Activated CD4-positive, alpha-beta T cell treated with anti-CD3 and anti-CD28 coated beads for 4 hours (primary cell): ENCODE data around the gene BCKDK.
"Not testable (repeated sequence)": the region's sequence is repeated elsewhere in the genome, so short reads cannot be mapped to it uniquely, and the experiment has no call there.

Experiments used
- DNase-seq, 2 donors: peaks; one replicate each; pipeline ENCODE4 v3.0.0-alpha.2; 2020

Gene BCKDK

DNA sequence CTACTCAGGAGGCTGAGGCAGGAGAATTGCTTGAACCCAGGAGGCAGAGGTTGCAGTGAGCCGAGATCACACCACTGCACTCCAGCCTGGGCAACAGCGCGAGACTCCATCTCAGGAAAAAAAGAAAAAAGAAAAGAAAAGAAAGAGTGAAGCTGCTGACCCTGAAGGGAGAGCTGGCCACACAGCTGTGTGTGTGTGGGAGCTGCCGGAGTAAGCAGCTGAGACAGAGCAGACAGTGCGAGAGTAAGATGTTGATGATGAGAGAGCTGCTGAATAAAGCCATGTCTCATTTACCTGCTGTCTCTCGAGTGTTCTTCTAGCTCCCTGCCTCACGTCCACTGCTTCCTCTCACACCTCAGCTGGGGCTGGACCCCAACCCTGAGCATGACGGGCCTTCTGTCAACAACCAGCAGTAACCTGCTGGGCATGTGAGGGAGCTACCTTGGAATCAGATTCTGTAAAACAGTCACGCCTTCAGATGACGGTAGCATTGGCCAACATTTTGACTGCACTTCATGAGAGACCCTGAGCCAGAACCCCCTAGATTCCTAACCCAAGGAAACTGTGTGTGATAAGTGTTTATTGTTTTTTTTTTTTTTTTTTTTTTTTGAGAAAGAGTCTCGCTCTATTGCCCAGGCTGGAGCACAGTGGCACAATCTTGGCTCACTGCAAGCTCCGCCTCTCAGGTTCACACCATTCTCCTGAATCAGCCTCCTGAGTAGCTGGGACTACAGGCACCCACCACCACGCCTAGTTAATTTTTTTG is 7.1 kb upstream of the BCKDK start:
- not testable (repeated sequence) for DNase-seq

DNA sequence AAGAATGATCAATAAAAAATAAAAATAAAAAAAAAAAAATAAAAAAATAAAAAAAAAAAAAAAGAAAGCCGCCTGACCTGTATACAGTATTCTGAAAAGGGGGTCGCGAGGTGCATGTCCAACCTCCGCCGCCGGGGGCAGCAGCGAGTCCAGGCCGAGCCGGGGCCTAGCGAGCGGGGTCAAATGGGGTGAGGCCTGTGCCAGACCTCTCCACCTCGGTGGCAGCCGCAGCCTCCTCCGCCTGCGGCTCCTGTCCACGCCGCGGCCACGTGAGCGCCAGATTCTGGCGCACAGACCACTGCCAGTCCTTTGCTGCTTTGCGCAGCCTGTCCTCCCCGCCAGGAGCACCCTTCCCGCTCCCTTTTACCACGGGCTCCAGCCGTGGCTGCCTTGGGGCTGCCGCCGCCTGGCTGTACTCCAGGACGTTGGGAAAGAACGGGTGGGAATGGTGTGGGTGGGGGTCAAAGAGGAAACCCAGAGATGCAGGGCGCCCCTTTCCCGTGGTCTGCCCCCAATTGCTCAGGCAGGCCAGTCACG is 2.4 kb upstream of the BCKDK start:
- DNase-seq = peak; percentile 67 to 80

DNA sequence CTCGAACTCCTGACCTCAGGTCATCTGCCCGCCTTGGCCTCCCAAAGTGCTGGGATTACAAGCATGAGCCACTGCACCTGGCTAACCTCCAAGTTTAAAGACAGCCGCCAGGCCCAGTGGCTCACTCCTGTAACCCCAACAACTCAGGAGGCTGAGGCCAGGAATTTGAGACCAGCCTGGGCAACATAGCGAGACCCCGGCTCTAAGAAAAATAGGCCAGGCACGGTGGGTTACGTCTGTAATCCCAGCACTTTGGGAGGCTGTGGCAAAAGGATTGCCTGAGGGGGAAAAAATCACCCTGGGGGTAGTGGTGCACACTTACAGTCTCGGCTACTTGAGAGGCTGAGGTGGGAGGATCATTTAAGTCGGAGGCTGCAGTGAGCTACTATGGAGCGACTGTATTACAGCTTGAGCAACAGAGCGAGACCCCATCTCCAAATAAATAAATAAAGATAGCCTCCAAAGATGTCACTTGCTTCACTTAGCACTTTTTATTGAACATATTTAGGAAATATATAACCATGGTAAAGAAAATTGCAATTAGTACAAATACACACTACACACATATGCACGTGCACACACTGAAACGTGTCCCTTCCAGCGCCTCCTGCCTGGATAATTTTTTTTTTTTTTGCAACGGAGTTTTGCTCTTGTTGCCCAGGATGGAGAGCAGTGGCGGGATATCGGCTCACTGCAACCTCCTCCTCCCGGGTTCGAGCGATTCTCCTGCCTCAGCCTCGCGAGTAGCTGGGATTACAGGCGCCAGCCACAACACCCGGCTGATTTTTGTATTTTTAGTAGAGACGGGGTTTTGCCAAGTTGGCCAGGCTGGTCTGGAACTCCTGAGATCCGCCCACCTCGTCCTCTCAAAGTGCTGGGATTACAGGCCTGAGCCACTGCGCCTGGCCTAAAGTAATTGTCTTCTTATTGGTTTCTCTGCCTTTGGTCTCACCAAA is 1.4 kb upstream of the BCKDK start:
- no peak for DNase-seq

DNA sequence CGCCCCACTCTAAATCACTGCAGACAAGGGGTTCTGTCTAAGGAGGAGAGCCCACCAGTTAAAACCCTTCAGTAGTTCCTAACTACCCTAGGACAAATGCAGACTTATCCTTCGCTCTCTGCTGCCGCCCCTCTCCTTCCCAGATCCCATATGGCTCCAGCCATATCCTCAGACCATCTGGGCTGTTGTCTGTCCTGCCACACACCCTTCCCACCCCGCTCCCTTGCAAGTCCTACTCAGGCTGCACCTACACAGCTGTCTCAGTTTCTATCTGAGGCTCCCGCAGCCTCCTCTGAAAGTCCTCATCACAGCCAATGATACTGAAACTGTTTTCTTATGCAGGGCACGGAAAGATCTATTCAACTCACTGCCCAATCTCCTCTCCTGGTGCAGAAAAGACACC is 720 bp upstream of the BCKDK start:
- DNase-seq = no peak

DNA sequence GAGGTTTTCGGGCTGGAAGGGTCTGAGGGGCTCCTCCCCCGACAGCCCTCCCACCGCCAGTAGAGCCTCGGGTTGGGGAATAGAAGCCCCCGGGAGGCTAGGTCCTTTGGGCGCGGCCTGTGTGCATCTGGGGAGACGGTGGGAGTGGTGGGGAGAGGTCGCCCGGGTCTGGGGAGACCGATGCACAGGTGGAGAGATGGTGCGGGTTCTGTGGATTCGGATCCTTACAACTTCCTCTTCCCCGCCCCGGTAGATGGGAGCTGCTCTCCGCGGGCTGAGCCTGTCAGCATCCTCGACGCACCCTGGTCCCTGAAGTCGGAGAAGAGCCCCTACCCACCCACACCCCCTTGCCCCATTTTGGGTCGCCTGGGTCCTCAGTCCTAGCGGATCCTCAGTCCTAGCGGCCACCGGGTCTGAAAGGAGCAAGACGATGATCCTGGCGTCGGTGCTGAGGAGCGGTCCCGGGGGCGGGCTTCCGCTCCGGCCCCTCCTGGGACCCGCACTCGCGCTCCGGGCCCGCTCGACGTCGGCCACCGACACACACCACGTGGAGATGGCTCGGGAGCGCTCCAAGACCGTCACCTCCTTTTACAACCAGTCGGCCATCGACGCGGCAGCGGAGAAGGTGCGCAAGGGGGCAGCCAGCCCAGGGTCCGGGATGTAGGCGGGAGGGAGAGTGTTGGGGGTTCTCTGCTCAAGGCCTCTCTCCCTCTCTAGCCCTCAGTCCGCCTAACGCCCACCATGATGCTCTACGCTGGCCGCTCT is 790 bp downstream of the BCKDK start:
- DNase-seq = no peak

DNA sequence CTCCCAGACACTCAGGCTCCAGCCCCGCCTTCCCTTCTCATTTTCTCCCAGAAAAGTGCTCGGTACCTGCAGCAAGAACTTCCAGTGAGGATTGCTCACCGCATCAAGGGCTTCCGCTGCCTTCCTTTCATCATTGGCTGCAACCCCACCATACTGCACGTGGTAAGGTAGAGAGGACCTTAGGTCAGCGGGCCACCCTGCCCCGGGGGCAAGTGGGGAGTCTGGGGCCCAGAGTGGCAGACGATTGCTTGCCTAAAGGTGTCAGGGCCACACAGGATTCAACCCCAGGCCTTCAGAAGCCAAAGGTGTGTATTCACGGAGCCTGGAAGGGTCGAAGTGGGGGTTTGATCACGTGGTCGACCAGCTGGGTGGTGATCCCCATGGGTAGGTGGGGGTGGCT is 1.4 kb downstream of the BCKDK start:
- no peak for DNase-seq

DNA sequence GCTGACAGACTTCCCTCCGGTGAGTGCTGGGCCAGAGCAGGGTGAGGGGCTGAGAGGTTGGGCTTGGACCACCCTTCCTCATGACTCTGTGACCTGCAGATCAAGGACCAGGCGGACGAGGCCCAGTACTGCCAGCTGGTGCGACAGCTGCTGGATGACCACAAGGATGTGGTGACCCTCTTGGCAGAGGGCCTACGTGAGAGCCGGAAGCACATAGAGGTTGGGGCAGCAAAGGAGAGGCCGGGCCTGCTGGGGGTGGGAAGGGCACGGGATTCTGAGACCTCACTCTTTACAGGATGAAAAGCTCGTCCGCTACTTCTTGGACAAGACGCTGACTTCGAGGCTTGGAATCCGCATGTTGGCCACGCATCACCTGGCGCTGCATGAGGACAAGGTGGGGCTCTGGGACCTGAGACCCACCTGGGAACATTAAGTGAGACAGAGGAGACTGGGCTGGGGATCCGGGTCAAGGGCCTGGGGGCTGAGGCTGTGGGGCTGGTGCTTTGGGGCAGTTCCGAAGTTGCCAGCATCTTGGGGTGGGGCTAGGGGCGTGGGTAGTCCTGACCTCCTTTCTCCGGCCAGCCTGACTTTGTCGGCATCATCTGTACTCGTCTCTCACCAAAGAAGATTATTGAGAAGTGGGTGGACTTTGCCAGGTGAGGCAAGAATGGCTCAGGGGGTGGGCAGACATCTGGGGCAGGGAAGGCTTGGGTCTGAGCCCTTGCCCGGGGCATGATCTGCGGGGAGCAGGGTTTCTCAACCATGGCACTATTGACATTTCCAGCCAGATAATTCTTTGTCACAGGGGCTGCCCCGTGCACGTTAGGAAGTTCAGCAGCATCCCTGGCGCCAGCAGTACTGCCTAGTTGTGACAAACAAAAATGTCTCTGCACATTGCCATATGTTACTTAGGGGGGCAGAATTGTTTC is 2.2 kb downstream of the BCKDK start:
- DNase-seq = no peak

DNA sequence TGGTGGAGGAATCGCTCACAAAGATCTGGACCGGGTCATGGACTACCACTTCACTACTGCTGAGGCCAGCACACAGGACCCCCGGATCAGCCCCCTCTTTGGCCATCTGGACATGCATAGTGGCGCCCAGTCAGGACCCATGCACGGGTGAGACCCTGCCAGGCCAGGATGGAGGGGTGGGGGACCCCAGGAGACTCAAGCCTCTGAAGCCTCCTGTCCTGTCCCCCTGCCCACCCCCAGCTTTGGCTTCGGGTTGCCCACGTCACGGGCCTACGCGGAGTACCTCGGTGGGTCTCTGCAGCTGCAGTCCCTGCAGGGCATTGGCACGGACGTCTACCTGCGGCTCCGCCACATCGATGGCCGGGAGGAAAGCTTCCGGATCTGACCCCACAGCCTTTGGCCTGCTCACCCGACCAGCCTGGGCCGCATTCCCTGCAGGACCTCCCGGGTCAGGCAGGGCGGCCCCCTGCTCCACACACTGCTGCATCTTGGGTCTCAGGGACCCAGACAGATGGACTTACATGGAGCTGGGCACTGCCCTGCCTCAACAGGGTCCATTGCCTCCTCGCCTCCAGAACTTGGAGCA is 3.8 kb downstream of the BCKDK start:
- DNase-seq = no peak

DNA sequence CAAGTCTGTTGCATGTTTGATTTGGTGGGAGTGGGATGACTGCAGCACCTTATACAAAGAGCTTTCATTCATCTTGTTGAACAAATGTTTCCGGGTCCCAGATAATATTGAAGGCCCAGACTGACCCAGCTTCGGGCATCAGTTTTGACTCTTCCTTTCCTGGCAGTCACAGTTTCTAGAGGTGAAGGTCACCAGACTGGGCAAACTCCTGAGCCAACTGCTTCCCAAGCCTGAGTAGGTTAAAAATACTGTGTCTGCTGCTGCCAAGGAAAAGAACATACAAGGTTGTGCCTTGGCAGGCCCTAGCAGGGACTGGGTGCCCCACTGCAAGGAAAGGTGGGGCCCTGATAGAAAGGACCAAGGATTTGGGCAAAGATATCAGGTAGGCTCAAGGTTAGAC is 4.5 kb downstream of the BCKDK start:
- no peak for DNase-seq

DNA sequence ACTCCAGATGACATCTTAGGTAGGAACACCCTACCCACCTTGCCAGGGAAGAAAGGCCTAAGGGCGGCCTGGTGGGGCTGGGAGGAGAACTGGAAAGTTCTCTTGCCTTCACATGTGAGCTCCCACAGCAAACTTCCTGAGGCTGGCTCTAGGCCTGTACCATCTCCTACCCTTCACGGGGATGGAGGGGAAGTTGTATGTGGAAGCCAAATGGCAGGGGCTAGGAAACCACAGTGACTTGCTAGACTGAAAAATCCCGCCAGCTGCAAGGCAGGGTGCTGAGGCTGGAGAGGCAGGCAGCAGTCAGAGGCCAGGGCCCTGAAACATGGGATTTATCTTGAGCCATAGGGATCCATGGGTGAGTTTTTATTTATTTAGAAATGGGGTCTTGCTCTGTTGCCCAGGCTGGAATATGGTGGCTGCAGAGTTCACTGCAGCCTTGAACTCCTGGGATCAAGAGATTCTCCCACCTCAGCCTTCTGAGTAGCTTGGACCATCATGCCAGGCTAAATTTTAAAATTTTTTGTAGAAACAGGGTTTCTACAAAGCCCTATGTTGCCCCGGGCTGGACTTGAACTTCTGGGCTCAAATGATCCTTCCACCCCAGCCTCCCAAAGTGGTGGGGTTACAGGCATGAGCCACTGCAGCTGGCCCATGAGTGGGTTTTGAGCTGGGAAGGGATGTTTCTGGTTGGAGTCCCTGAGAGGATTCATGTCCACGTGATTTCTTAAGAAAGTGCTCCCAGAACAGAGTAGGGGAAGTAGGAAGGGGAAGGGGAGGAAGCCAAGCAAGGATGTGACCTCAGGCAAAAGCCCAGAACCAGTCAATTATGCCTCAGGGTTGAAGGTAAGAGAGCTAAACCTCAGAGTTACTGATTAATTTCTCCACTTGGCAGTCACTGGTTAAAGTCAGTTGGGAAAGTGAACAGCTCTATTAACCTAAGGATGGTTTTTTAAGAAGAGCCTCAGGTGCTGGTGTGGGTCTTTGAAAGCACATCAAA is 5.2 kb downstream of the BCKDK start:
- DNase-seq = no peak

DNA sequence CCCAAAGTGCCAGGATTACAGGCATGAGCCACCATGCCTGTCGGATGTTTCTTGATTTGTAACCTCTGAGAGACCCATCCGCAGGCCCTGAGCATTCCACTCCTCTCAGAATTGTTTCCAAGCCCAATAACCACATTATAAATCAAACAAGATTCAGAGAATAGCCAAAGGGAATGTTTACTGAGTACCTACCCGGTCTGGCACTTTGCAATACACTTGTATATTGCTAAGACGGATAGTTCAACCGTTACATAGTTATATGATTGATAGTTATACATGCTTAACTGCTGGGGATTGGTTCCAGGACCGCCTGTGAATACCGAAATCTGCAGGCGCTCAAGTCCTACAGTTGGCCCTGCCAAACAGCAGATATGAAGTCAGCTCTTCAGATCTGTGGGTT is 6.3 kb downstream of the BCKDK start:
- DNase-seq = no peak

DNA sequence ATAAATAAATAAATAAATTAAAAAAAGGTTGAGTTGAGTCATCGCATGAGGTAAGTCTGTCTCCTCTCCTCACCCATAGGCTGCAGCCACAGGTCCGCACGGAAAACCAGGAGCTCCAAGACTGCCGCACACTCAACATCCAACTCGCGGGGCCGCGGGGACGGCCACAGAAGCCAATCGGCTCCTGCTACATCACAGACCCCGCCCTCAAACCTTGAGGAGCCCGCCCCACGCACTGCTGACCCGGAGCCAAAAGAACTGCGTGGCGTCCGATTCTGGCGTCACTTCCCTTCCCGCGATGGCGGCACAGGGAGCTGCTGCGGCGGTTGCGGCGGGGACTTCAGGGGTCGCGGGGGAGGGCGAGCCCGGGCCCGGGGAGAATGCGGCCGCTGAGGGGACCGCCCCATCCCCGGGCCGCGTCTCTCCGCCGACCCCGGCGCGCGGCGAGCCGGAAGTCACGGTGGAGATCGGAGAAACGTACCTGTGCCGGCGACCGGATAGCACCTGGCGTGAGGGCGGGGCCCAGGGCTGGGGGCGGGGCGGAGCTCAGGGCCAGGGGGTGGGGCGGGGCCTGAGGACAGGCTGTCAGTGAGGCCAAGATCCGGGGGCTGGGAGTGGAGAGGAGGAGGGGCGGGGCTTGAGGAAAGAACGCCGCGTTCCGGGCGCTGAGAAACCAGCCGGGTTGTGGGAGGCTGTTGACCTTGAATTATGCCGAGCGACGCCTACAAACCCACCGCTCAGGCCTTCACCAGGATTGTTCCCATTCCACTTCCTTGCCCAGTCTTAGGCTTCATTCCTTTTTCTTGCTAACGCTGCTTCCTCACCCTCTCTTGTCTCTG is 9.4 kb downstream of the BCKDK start, which contains the start of gene KAT8:
KAT8 (plus strand) TSS at position 281 of the 839 bp plus-strand sequence; CDS start at position 299, 18 bp downstream.
- DNase-seq = peak; percentile 97 to 98

DNA sequence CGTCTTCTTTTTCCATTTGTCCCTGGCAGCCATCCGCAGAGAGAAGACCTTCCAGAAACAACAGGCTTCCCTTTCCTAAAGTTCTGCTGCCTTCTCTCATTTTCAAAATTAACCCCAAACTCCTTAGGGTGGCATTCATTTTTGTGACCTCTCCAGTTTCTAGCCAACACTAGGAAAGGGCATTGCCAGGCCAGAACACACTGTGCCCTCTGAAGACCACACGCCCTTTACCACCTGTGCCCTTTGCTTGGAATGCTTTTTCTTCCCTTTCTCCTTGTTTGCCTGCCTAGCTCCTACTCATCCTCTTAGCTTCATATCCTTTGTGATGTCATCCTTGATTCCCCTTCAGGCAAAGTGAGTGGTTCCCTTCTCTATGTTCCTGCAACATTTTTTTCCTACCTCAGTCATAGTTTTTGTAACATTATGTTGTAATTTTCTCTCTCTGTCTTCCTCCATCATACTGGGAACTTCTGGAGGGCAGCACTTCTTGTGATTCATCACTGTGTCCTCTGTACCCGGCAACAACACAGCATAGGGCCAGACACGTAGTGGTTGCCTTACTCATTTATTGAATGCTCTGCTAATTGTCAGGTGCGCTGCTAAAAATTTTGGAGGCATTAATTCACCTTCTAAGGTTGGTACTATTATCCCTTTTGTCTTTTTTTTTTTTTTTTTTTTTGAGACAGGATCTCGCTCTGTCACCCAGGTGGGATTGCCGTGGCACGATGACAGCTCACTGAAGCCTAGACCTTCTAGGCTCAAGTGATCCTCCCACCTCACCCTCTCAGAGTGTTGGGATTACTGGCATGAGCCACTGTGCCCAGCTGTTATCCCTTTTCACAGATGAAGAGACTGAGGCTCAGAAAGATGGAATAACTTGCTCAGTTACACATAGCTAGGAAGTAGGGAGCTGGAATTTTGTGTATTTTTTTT is 10.3 kb downstream of the BCKDK start:
- DNase-seq = no peak

DNA sequence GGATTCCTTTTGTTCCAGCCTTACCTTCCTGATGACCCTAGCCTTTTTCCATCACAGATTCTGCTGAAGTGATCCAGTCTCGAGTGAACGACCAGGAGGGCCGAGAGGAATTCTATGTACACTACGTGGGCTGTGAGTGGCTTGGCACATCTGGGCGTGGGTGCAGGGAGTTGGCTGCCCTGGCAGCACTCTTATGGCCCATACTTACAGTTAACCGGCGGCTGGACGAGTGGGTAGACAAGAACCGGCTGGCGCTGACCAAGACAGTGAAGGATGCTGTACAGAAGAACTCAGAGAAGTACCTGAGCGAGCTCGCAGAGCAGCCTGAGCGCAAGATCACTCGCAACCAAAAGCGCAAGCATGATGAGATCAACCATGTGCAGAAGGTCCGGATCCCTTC is 11.9 kb downstream of the BCKDK start:
- DNase-seq = no peak

DNA sequence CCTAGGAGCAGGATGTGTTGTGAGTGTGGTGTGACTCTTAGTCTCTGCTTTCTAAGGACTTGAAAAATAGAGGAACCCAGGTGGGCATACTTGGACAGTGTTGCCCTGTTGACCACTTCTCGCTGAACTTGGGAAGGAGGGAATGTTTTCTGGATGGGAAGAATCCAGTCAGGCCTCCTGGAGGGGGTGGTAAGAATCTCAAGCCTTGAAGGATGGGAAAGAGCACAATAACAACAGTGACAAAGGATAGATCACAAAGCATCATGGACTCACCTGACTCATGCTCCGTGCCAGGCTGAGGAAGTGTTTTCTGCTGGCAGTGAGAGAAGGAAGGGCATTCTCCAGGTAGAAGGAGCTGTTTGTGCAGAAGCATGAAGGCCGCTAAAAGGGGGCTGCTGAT is 17.7 kb downstream of the BCKDK start:
- DNase-seq = no peak

DNA sequence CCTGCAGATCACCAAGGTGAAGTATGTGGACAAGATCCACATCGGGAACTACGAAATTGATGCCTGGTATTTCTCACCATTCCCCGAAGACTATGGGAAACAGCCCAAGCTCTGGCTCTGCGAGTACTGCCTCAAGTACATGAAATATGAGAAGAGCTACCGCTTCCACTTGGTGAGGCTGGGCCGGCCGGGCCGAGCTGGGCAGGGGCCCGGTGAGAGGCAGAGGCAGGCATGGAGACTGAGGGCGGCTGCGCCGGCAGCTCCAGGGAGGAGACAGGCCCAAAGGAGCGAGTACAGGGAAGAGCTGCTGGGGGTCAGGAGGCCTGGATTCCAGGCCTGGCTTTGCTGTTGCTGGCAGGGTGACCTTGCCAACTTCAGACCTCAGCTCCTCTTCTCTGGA is 19.0 kb downstream of the BCKDK start:
- no peak for DNase-seq

DNA sequence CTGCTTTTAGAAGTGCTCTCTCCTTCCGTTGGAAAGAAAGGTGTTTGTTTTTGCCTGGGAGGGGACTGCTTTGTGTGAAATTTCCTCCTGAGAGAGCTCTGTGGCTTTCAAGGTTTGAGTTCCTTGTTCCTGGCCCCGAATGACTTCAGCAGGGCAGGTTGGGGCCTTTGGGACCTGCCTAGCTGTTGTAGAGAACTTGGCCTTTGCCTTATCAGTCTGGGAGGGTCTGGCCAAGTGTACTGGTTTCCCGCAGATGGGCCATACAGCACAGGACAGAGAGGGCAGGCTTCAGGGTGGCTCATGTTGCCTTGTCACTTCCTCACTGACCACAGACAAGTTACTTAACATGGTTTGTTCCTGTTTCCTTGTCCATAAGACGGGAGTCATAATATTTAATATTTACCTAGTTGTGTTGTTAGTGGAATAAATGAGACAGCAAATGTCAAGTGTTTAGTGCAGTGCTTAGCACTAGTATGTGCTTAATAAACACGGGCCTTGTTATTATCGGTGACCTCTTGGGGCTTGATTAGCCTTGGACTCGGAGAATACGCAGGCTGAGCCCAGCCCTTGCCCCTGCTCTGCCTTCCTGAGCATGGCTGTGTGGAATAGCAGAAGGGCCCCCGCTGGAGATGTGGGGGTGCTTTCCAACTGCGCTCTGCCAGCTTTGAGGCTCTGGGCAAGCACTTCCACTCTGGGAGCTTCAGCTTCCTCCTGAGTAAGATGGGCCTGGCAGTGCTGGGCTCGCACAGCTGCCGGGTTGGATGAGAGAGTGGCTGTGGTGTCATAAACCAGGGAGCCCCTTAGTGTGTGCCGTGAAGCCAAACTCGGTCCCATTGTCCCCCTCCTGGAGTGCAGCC is 20.8 kb downstream of the BCKDK start:
- DNase-seq = no peak
